GM06990 (cell line): ENCODE data around the gene RIC8B.

ENCODE experiments used
- DNase-seq: peaks from one replicate; pipeline ENCODE4 v3.0.0-alpha.2; 2011; ENCODE audit not compliant: insufficient read length; ENCODE audit errors: extremely low read depth
- H3K27me3 ChIP-seq: replicated peaks from 2 replicates; pipeline ENCODE4 v1.6.0; 2011; ENCODE audit warnings: low read length; ENCODE audit not compliant: control insufficient read depth, insufficient read depth
- H3K36me3 ChIP-seq: 2 replicates; pipeline ENCODE4 v1.5.1; 2011; ENCODE audit warnings: low read length; ENCODE audit not compliant: control insufficient read depth, insufficient read depth
- H3K4me3 ChIP-seq: replicated peaks from 2 replicates; pipeline ENCODE4 v1.5.1; 2011; ENCODE audit warnings: low read depth, mild to moderate bottlenecking, control low read depth, low read length
- TF ChIP-seq, protein P1 (sequence below): IDR thresholded peaks from 2 replicates; pipeline ENCODE4 v1.5.1; 2011; ENCODE audit warnings: low read length, control low read depth, mild to moderate bottlenecking, inconsistent platforms; ENCODE audit not compliant: insufficient read depth, poor library complexity, severe bottlenecking

RIC8B gene

DNA sequence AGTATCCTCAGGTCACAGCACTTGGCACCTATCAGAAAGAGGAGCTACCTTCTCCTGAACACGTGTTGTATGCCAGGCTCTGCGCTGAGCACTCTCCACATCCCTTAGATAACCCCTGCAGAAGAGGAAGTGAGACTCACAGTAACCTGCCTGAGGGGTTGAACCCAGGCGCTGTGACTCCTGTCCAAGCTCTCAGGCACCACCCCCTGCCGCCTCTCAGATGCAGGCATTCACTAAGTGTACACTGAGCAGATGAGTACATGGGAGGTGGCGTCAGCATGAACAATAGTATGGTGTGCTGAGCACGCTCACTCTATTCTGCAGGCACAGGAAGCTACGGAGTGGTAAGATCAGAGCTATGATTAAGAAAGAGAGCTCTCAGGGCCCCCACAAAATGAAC is 21.0 kb upstream of the RIC8B start:
- H3K4me3 ChIP-seq = no peak overlapping the region
- H3K36me3 ChIP-seq = no peaks in the 10 kb centered on the region
- H3K27me3 ChIP-seq = no peaks in the 10 kb centered on the region
- peak; percentile 77 for DNase-seq
- TF ChIP-seq, protein P1, sequence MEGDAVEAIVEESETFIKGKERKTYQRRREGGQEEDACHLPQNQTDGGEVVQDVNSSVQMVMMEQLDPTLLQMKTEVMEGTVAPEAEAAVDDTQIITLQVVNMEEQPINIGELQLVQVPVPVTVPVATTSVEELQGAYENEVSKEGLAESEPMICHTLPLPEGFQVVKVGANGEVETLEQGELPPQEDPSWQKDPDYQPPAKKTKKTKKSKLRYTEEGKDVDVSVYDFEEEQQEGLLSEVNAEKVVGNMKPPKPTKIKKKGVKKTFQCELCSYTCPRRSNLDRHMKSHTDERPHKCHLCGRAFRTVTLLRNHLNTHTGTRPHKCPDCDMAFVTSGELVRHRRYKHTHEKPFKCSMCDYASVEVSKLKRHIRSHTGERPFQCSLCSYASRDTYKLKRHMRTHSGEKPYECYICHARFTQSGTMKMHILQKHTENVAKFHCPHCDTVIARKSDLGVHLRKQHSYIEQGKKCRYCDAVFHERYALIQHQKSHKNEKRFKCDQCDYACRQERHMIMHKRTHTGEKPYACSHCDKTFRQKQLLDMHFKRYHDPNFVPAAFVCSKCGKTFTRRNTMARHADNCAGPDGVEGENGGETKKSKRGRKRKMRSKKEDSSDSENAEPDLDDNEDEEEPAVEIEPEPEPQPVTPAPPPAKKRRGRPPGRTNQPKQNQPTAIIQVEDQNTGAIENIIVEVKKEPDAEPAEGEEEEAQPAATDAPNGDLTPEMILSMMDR = peak; percentile 13

DNA sequence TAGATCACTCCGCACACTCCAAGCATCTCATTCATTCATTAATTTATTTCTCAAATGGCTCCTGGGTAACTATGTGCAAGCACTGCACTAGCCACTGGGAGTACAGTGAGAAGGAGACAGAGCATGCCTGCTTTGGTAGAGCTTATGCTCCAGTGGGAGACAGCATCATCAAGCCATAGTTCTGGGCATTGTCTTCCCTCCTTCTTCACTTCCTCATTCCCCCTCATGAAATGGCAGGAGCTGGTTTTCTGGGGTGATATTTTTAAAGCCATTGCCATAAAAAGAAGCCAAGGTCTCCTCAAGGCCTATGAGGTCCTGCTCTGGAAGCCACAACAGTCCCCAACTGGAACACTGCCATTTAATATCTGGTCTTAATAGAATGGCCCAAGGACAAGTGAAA is 20.2 kb upstream of the RIC8B start:
- Histone ChIP-seq H3K36me3 (no peaks in the 10 kb centered on the region), H3K4me3 (no peak overlapping the region), H3K27me3 (no peaks in the 10 kb centered on the region)
- DNase-seq = no peak
- TF ChIP-seq, protein P1 = no peak

- no peaks in the 10 kb centered on the region for H3K36me3 ChIP-seq
- DNase-seq = no peak
- TF ChIP-seq, protein P1 = no peak
Observed at GRCh38 chr12:106757623-106758348, 16.7 kb upstream of the RIC8B start.

DNA sequence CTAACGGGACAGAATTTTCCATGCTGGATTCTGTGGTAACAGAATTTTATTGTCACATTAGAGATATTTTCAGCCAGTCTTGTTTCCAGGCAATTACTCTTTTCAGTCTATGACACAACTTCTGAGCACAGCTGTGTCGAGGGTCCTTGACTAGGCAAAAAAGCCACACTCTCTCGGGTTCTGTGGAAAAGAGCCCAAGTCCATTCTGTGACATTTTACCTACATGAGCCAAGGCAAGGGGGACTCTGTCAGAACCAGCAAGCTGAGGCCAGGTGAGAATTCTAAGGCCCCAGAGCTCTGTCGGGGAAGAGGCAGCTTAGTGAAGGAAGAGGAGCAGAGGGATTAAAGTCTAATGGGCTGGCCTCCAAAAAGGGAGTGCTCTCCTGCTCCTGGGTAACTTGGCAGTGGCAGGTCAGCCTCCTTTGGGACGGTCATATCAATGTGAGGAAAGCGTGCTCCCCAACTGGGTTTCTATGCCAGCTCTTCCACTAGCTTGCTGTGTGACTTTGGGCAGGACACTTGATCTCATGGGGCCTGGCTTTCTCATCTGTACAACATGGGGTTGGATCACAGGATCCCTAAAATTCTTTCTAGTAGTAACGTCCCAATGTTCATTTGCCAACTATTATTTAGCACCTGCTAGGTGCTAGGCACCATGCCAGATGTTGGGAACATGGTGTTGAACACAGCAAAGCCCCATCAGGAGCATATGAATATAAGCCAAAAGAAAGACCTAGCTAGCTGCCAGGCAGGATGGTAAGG is 16.0 kb upstream of the RIC8B start:
- Histone ChIP-seq H3K4me3 (no peak overlapping the region), H3K27me3 (no peaks in the 10 kb centered on the region), H3K36me3 (no peaks in the 10 kb centered on the region)
- TF ChIP-seq, protein P1 = no peak
- no peak for DNase-seq

More at GRCh38 chr12:106757623-106758348, 16.7 kb upstream of the RIC8B start:
- Histone ChIP-seq H3K27me3 (no peaks in the 10 kb centered on the region), H3K4me3 (no peak overlapping the region)

- no peak for DNase-seq
- TF ChIP-seq, protein P1 = no peak
- H3K27me3 ChIP-seq = no peaks in the 10 kb centered on the region
- H3K36me3 ChIP-seq = no peaks in the 10 kb centered on the region
- peak overlapping the region; percentile 55 for H3K4me3 ChIP-seq
Observed at GRCh38 chr12:106759526-106760183, 14.8 kb upstream of the RIC8B start.
